Measurements from ENCODE around the gene ATL1. TPM values are rescaled to one million over a fixed set of nuclear protein-coding genes. Genes with fewer than 3 reads are reported as not detected.

Gene ATL1
- total and polyA plus RNA-seq, 2 of the 8 experiments (the other 6 are each of a cell fraction or from before 2014, with no cell fraction given), result 4.0 to 5.9 TPM

DNA sequence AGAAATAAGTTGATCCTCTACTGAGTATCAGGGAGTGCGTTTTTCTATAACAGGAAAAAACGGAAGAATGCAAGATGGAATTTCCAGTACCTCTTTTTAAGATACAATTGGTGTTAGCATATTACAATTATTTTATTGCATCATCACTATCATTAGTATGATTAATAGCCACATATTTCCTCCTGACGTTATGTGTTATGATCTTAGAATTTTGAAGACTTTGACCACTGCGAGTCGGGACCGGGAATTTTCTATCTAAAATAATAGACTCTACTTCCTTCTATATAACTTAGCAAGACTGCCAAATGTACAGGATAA is 108.8 kb downstream of the ATL1 start:
- H3K18ac ChIP-seq (ENCODE audit: extremely low read depth, low read length), result peak overlapping the region; percentile 98; the same call in 1 of the 2 replicates
- H2BK120ac ChIP-seq (replicated peaks; ENCODE audit: low read depth, low read length), result peak overlapping the region; percentile 19
- no peaks in the 10 kb centered on the region for H3K9me3 ChIP-seq (ENCODE audit: insufficient read depth in 2 of 2, low read depth in 1 of 2, low read length in 1 of 2)
- no peak overlapping the region for H4K8ac ChIP-seq (ENCODE audit: extremely low read depth, insufficient read depth, low read length)
- peaks cover 0 to 12% (median 3%) of the 10 kb centered on the region in 4 experiments; a peak in 5 of 8 replicates for H3K36me3 ChIP-seq (ENCODE audit: control insufficient read depth in 2 of 4, insufficient read depth in 4 of 4, low read length in 3 of 4)
- H2BK5ac ChIP-seq (ENCODE audit: low read depth, low read length), result 0 out of 2 replicates have a peak overlapping the region, but pooled peaks have one; percentile 95
- H3K56ac ChIP-seq (replicated peaks; ENCODE audit: insufficient read length, low read depth, low read length), result no peak overlapping the region
- H3K27ac ChIP-seq (ENCODE audit: low read depth, low read length), result peak overlapping the region; percentile 91; the same call in 1 of the 2 replicates
- H3K14ac ChIP-seq (ENCODE audit: insufficient read length), result peak overlapping the region; percentile 84
- H3K79me2 ChIP-seq (ENCODE audit: control insufficient read depth in 1 of 2, insufficient read depth in 2 of 2, low read length in 2 of 2), result peaks cover 4 to 39% of the 10 kb centered on the region in 2 experiments; a peak in 3 of 4 replicates
- DNase-seq (ENCODE audit: low read depth in 1 of 2, low spot score in 2 of 2) (no peak), FAIRE-seq (no peak)
- no peak overlapping the region for H2BK20ac ChIP-seq (ENCODE audit: low read length)
- no peak overlapping the region; the same call in 1 of the 2 replicates for H2BK12ac ChIP-seq (ENCODE audit: low read depth, low read length)
- no peaks in the 10 kb centered on the region for H4K20me1 ChIP-seq (replicated peaks in 1 of 2; ENCODE audit: control insufficient read depth in 1 of 2, insufficient read depth in 2 of 2, low read length in 2 of 2)
- ChIA-PET CTCF (ENCODE audit: partially characterized antibody) (interaction anchor here (0.6 to 1.0 kb wide), 3 partner anchors 40 to 191 kb away, joined by 3 to 4 read pairs (median 3); no protein-coding TSS in a partner anchor), POLR2A (ENCODE audit: partially characterized antibody) (interaction anchor here (0.6 to 4.6 kb wide), 13 partner anchors 9 to 425 kb away, joined by 3 to 70 read pairs (median 4); partner anchors contain the start of gene CDKL1)
- H3K4me2 ChIP-seq (ENCODE audit: insufficient read depth in 1 of 2, low read depth in 2 of 2, low read length in 2 of 2), result peak overlapping the region; percentile 83 to 89
- TF ChIP-seq, protein P1, sequence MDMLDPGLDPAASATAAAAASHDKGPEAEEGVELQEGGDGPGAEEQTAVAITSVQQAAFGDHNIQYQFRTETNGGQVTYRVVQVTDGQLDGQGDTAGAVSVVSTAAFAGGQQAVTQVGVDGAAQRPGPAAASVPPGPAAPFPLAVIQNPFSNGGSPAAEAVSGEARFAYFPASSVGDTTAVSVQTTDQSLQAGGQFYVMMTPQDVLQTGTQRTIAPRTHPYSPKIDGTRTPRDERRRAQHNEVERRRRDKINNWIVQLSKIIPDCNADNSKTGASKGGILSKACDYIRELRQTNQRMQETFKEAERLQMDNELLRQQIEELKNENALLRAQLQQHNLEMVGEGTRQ (IDR thresholded peaks at IDR 0.05; ENCODE audit: low read length), result no peak
- TF ChIP-seq CEBPB (IDR thresholded peaks at IDR 0.05; ENCODE audit: low read depth, low read length), result peak; percentile 30; the same call in 1 of the 2 replicates
- H2AFZ ChIP-seq (ENCODE audit: low read length), result 0 out of 2 replicates have a peak overlapping the region, but pooled peaks have one; percentile 70
- WGBS, 2 experiments (ENCODE audit: extremely low coverage in 1 of 2, insufficient coverage in 1 of 2, insufficient read length in 1 of 2, insufficient replicate concordance in 2 of 2, low coverage in 1 of 2, low lambda C conversion rate in 2 of 2, missing lambda C conversion rate in 1 of 2), result 55% methylated on average over 6 of the region's 6 CpGs; no CpG with 5 or more reads in 1 of the 2 experiments
- H3K4ac ChIP-seq (replicated peaks; ENCODE audit: insufficient read length, low read depth, low read length), result no peak overlapping the region
- no peaks in the 10 kb centered on the region for H3K27me3 ChIP-seq (replicated peaks in 1 of 4; ENCODE audit: control insufficient read depth in 3 of 4, extremely low read depth in 1 of 4, insufficient read depth in 3 of 4, low read length in 3 of 4)
- H3K79me1 ChIP-seq (ENCODE audit: low read depth, low read length), result no peaks in the 10 kb centered on the region
- H3K9ac ChIP-seq (replicated peaks in 1 of 4; ENCODE audit: extremely low read depth in 1 of 4, low read depth in 3 of 4, low read length in 3 of 4), result peak overlapping the region; percentile 84 to 93 (median 88)
- no peak overlapping the region for H4K91ac ChIP-seq (replicated peaks; ENCODE audit: insufficient read length, low read length)
- peak overlapping the region; percentile 72 to 97 (median 87); a peak in 7 of 8 replicates for H3K4me3 ChIP-seq (ENCODE audit: extremely low read depth in 1 of 4, insufficient read depth in 2 of 4, low read depth in 3 of 4, low read length in 4 of 4)
- H3K23me2 ChIP-seq (ENCODE audit: low read depth, low read length), result peaks cover 3% of the 10 kb centered on the region; the same call in 1 of the 2 replicates
- 0 out of 2 replicates have a peak overlapping the region, but pooled peaks have one; percentile 11 for H2AK5ac ChIP-seq (ENCODE audit: low read depth, low read length)
- H2BK15ac ChIP-seq (ENCODE audit: low read length), result no peak overlapping the region
- peaks cover 7 to 17% (median 12%) of the 10 kb centered on the region in 4 experiments for H3K4me1 ChIP-seq (replicated peaks in 1 of 4; ENCODE audit: control insufficient read depth in 3 of 4, insufficient read depth in 4 of 4, low read length in 3 of 4)
- peak overlapping the region; percentile 95 for H4K5ac ChIP-seq (ENCODE audit: insufficient read length, low read depth, low read length)
- no peak overlapping the region for H3K23ac ChIP-seq (ENCODE audit: insufficient read length)

All from H1 (cell line).